Inferior parietal cortex (tissue), 1 donor: ENCODE data around the gene FGD4.

Experiments
- DNase-seq: peaks from one replicate; pipeline ENCODE4 v3.0.0-alpha.2; 2016; ENCODE audit errors: extremely low spot score

FGD4 gene

GRCh38 chr12:32457251-32458025, 58.1 kb downstream of the FGD4 start:
- DNase-seq: no peak

- DNase-seq: no peak
Measured at GRCh38 chr12:32460638-32461037, 61.3 kb downstream of the FGD4 start.

GRCh38 chr12:32462908-32463307, 63.5 kb downstream of the FGD4 start:
- no peak for DNase-seq

- DNase-seq: no peak
Measured at GRCh38 chr12:32466187-32466586, 66.8 kb downstream of the FGD4 start.

GRCh38 chr12:32466986-32467711, 67.8 kb downstream of the FGD4 start:
- DNase-seq: no peak

GRCh38 chr12:32467959-32468863, 68.9 kb downstream of the FGD4 start:
- DNase-seq: no peak

GRCh38 chr12:32470936-32471470, 71.6 kb downstream of the FGD4 start:
- DNase-seq: no peak

GRCh38 chr12:32471591-32472001, 72.2 kb downstream of the FGD4 start:
- DNase-seq: no peak

GRCh38 chr12:32475724-32476123, 76.4 kb downstream of the FGD4 start:
- DNase-seq: no peak

GRCh38 chr12:32476446-32476845, 77.1 kb downstream of the FGD4 start:
- no peak for DNase-seq

GRCh38 chr12:32477714-32478113, 78.4 kb downstream of the FGD4 start:
- no peak for DNase-seq

GRCh38 chr12:32478166-32478565, 78.8 kb downstream of the FGD4 start:
- DNase-seq: no peak

- DNase-seq: no peak
Measured at GRCh38 chr12:32478858-32479725, 79.7 kb downstream of the FGD4 start.

- DNase-seq: peak; percentile 33
Measured at GRCh38 chr12:32482226-32482625, 82.9 kb downstream of the FGD4 start.

- no peak for DNase-seq
Measured at GRCh38 chr12:32483499-32483898, 84.1 kb downstream of the FGD4 start.

- DNase-seq: no peak
Measured at GRCh38 chr12:32483993-32484392, 84.6 kb downstream of the FGD4 start.

- no peak for DNase-seq
Measured at GRCh38 chr12:32486158-32486557, 86.8 kb downstream of the FGD4 start.

GRCh38 chr12:32488132-32488531, 88.8 kb downstream of the FGD4 start:
- DNase-seq: no peak

- DNase-seq: no peak
Measured at GRCh38 chr12:32489070-32489469, 89.7 kb downstream of the FGD4 start.

GRCh38 chr12:32490801-32491200, 91.4 kb downstream of the FGD4 start:
- DNase-seq: no peak

- DNase-seq: no peak
Measured at GRCh38 chr12:32493282-32493681, 93.9 kb downstream of the FGD4 start.
